DND-41 (cell line): Measurements from ENCODE around the gene SMARCD1.
A peak's percentile ranks its signal among the peaks of the same experiment; 100 is the strongest.

ENCODE experiments used
- ATAC-seq: fragments of 200-7000 bp; cut with Tn5 transposase; 3 replicates; pipeline ENCODE4 v1.9.1; 2021; ENCODE audit warnings: low read depth; ENCODE audit not compliant: insufficient read depth
- DNase-seq: peaks from one replicate; pipeline ENCODE4 v3.0.0-alpha.2; 2020
- H2AFZ ChIP-seq: 2 replicates; pipeline ENCODE4 v1.6.0; 2012; ENCODE audit warnings: low read depth, low read length
- H3K27ac ChIP-seq: 2 replicates; pipeline ENCODE4 v1.5.1; 2012; ENCODE audit warnings: low read length, inconsistent platforms
- H3K27me3 ChIP-seq: fragments of 200-600 bp; sonication (generic); 2 replicates; pipeline ENCODE4 v1.6.0; 2012; ENCODE audit warnings: low read length, mild to moderate bottlenecking, inconsistent platforms; ENCODE audit not compliant: insufficient read depth, poor library complexity
- H3K36me3 ChIP-seq: 2 replicates; pipeline ENCODE4 v1.5.1; 2012; ENCODE audit warnings: low read length, inconsistent platforms; ENCODE audit not compliant: insufficient read depth
- H3K4me1 ChIP-seq: 2 replicates; pipeline ENCODE4 v1.5.1; 2012; ENCODE audit warnings: mild to moderate bottlenecking, low read length; ENCODE audit not compliant: insufficient read depth
- H3K4me2 ChIP-seq: 2 replicates; pipeline ENCODE4 v1.6.0; 2012; ENCODE audit warnings: mild to moderate bottlenecking, moderate library complexity, low read length, inconsistent platforms; ENCODE audit not compliant: insufficient read depth
- H3K4me3 ChIP-seq, 2 experiments: fragments of 200-600 bp in 1 of 2; shearing (Covaris generic) in 1 of 2; 2 replicates each; pipeline ENCODE4 v1.5.1; 2012 to 2016; ENCODE audit warnings: inconsistent platforms in 2 of 2, low read length in 2 of 2, mild to moderate bottlenecking in 2 of 2, low read depth in 1 of 2, moderate library complexity in 1 of 2
- H3K79me2 ChIP-seq: 2 replicates; pipeline ENCODE4 v1.6.0; 2012; ENCODE audit warnings: low read length, inconsistent platforms; ENCODE audit not compliant: insufficient read depth
- H3K9ac ChIP-seq: 2 replicates; pipeline ENCODE4 v1.6.0; 2012; ENCODE audit warnings: low read depth, mild to moderate bottlenecking, inconsistent platforms, low read length, moderate library complexity
- H3K9me3 ChIP-seq: 2 replicates; pipeline ENCODE4 v1.5.1; 2012; ENCODE audit warnings: low read length, moderate library complexity, mild to moderate bottlenecking, inconsistent platforms; ENCODE audit not compliant: insufficient read depth, severe bottlenecking
- H4K20me1 ChIP-seq: 2 replicates; pipeline ENCODE4 v1.6.0; 2012; ENCODE audit warnings: low read length; ENCODE audit not compliant: insufficient read depth
- CTCF ChIP-seq: IDR thresholded peaks from 2 replicates; pipeline ENCODE4 v1.5.1; 2012; ENCODE audit warnings: borderline replicate concordance, low read length, moderate library complexity, mild to moderate bottlenecking; ENCODE audit not compliant: poor library complexity, severe bottlenecking; ENCODE audit errors: extremely low read depth
- EZH2 ChIP-seq: IDR thresholded peaks from 3 replicates; pipeline ENCODE4 v1.6.1; 2012; ENCODE audit warnings: borderline replicate concordance, low read depth, mild to moderate bottlenecking, moderate library complexity, low read length, inconsistent platforms; ENCODE audit not compliant: severe bottlenecking

The SMARCD1 gene

DNA sequence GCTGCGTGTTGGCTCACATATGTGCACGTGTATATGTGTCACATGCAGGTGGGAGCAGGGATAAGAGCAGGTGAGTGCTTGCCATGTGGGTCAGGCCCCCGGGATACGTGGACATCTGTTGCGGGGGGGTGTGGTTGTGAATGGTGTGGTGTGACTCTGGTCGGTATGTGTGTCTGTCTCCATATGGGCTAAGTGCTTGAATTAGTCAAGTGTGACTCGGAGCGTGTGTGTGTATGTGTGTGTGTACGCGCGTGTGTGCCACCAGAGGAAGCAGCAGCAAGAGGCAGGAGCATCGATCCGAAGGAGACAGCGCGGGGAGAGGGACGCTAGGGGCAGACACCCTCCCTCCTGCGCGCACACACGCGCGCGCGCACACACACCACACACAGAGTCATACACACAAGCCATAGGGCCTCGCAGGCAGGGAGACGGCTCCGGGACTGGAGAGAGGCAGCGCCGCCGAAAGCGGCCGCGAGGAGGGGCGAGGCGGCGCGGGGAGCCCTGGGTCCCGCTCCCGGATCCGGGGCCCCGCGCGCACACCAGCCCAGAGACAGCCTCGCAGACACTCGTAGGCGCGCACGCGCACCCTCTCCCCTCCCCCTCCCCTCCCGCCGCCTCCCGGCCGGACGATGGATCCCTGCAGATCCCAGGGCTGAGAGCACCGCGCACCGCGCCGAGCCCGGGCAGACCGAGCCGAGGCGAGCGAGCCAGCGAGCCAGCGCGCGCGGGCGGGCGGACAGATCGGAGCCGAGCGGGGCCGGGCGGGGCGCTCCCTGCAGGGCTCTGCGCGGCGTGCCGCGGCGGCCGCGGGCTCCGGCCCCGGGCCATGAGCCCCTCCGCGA lies 27.9 kb upstream of the SMARCD1 start, which contains the start of gene ASIC1:
Gene ASIC1, plus strand, starts transcription at position 597 of the 842 bp plus-strand sequence. CDS start 1,171 bp downstream, outside the sequence.
- peak; percentile 66 for DNase-seq
- Histone ChIP-seq H4K20me1 (peaks cover 8% of the 10 kb centered on the region; the same call in 1 of the 2 replicates), H3K9ac (peak within 1 kb of the TSS; percentile 53), H3K79me2 (no peaks in the 10 kb centered on the region), H3K27ac (peak within 1 kb of the TSS; percentile 29; the same call in 1 of the 2 replicates), H3K4me3 (peak within 1 kb of the TSS; percentile 48 to 61; a peak in 3 of 4 replicates), H3K4me2 (peak within 1 kb of the TSS; percentile 89), H3K9me3 (no peaks in the 10 kb centered on the region), H3K27me3 (peaks cover 40% of the 10 kb centered on the region), H2AFZ (peak within 1 kb of the TSS; percentile 68), H3K4me1 (peaks cover 46% of the 10 kb centered on the region), H3K36me3 (no peaks in the 10 kb centered on the region)
- ATAC-seq = peak; percentile 67
- TF ChIP-seq EZH2 = peak; percentile 86
- TF ChIP-seq CTCF = peak; percentile 9

DNA sequence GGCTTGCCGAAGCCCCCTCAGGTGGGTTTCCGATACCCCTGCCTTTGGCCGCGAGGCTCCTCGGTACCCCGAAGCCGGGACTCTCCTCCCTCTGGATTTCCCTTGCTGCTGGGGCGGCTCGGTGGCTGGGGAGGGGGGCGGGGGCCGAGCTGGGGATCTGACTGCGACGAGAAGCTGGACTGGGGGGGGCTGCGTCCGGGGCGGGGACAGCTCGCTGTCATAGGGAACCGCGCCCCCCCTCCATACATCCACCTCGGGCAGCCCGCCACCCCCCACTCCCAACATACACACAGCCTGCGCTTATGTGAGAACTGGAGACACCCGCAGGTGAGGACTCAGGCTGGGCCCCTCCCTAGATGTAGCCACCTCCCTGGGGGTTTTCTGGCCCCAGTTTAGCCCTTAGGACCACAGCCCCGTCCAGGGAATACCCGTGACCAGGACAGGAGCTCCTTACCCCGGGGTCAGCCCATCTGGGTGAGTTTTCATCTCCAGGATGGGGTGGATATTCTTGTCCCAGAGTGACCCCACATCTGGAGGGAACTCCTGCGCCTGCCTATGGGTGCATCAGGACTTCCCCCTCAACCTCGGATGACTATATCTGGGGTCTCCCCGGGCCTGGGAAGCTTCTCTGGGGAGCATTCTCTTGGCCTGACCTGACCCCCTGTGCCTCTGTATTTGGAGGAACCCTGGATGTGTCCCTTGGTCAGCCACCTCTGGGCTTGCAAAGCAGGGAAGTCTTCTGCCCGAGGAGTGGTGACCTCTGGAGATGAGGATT lies 27.1 kb upstream of the SMARCD1 start:
- no peak overlapping the region for H3K27ac ChIP-seq
- peaks cover 8% of the 10 kb centered on the region; the same call in 1 of the 2 replicates for H4K20me1 ChIP-seq
- peaks cover 35% of the 10 kb centered on the region for H3K27me3 ChIP-seq
- H3K4me3 ChIP-seq = peak overlapping the region; percentile 10 to 61; a peak in 3 of 4 replicates
- no peaks in the 10 kb centered on the region for H3K36me3 ChIP-seq
- peak overlapping the region; percentile 89 for H3K4me2 ChIP-seq
- ATAC-seq (no peak), DNase-seq (no peak)
- no peaks in the 10 kb centered on the region for H3K9me3 ChIP-seq
- peaks cover 50% of the 10 kb centered on the region for H3K4me1 ChIP-seq
- H3K79me2 ChIP-seq = no peaks in the 10 kb centered on the region
- no peak for TF ChIP-seq EZH2
- TF ChIP-seq CTCF = no peak
- peak overlapping the region; percentile 68; the same call in 1 of the 2 replicates for H2AFZ ChIP-seq
- peak overlapping the region; percentile 53; the same call in 1 of the 2 replicates for H3K9ac ChIP-seq

GRCh38 chr12:50058743-50059312 lies 26.3 kb upstream of the SMARCD1 start:
- Histone ChIP-seq H4K20me1 (peaks cover 8% of the 10 kb centered on the region; the same call in 1 of the 2 replicates), H3K9ac (no peak overlapping the region), H3K4me1 (peaks cover 50% of the 10 kb centered on the region), H3K36me3 (no peaks in the 10 kb centered on the region), H3K4me3 (no peak overlapping the region), H3K79me2 (no peaks in the 10 kb centered on the region), H3K27ac (no peak overlapping the region), H3K27me3 (peaks cover 29% of the 10 kb centered on the region), H3K4me2 (0 out of 2 replicates have a peak overlapping the region, but pooled peaks have one; percentile 38), H3K9me3 (no peaks in the 10 kb centered on the region), H2AFZ (no peak overlapping the region)
- DNase-seq (no peak), ATAC-seq (no peak)
- TF ChIP-seq CTCF (no peak), EZH2 (no peak)
